ENCODE measurements around the gene PCDH15. TPM values are rescaled to one million over a fixed set of nuclear protein-coding genes. Genes with fewer than 3 reads are reported as not detected.

The PCDH15 gene
- total RNA-seq (2014; rRNA removed; shearing (Covaris generic)): not detected in 2 replicates

- DNase-seq (ENCODE audit: low spot score): peak; percentile 34
- in situ Hi-C loops (cut with HindIII; ENCODE audit: low sequenced_read_pairs): no loop called here
These were observed at the start of gene PCDH15 for GRCh38 chr10:54800741-54801421. Gene PCDH15 (minus strand): TSS chr10:54801231. CDS start chr10:54664262, 136,969 bp downstream.

GRCh38 chr10:54843932-54844331 is 42.9 kb upstream of the PCDH15 start:
- in situ Hi-C loops (cut with HindIII; ENCODE audit: low sequenced_read_pairs): no loop called here
- no peak for DNase-seq (ENCODE audit: low spot score)

GRCh38 chr10:54843085-54843646 is 42.1 kb upstream of the PCDH15 start:
- in situ Hi-C loops (cut with HindIII; ENCODE audit: low sequenced_read_pairs): no loop called here
- DNase-seq (ENCODE audit: low spot score): no peak

- in situ Hi-C loops (cut with HindIII; ENCODE audit: low sequenced_read_pairs): no loop called here
- no peak for DNase-seq (ENCODE audit: low spot score)
These were observed 36.4 kb upstream of the PCDH15 start for GRCh38 chr10:54837479-54837878.

- in situ Hi-C loops (cut with HindIII; ENCODE audit: low sequenced_read_pairs): no loop called here
- no peak for DNase-seq (ENCODE audit: low spot score)
These were observed 32.0 kb upstream of the PCDH15 start for GRCh38 chr10:54833029-54833428.

- in situ Hi-C loops (cut with HindIII; ENCODE audit: low sequenced_read_pairs): no loop called here
These were observed 26.0 kb upstream of the PCDH15 start for GRCh38 chr10:54826994-54827560.

GRCh38 chr10:54815583-54815982 is 14.6 kb upstream of the PCDH15 start:
- DNase-seq (ENCODE audit: low spot score): no peak
- in situ Hi-C loops (cut with HindIII; ENCODE audit: low sequenced_read_pairs): no loop called here

More at GRCh38 chr10:54826994-54827560, 26.0 kb upstream of the PCDH15 start:
- no peak for DNase-seq (ENCODE audit: low spot score)

- in situ Hi-C loops (cut with HindIII; ENCODE audit: low sequenced_read_pairs): no loop called here
- DNase-seq (ENCODE audit: low spot score): no peak
These were observed 7.3 kb upstream of the PCDH15 start for GRCh38 chr10:54808186-54808935.

GRCh38 chr10:54799506-54799905 is 1.5 kb downstream of the PCDH15 start:
- in situ Hi-C loops (cut with HindIII; ENCODE audit: low sequenced_read_pairs): no loop called here
- no peak for DNase-seq (ENCODE audit: low spot score)

- DNase-seq (ENCODE audit: low spot score): no peak
- in situ Hi-C loops (cut with HindIII; ENCODE audit: low sequenced_read_pairs): no loop called here
These were observed 3.3 kb downstream of the PCDH15 start for GRCh38 chr10:54797636-54798321.

GRCh38 chr10:54796881-54797280 is 4.2 kb downstream of the PCDH15 start:
- no peak for DNase-seq (ENCODE audit: low spot score)
- in situ Hi-C loops (cut with HindIII; ENCODE audit: low sequenced_read_pairs): no loop called here

- no peak for DNase-seq (ENCODE audit: low spot score)
- in situ Hi-C loops (cut with HindIII; ENCODE audit: low sequenced_read_pairs): no loop called here
These were observed 24.4 kb downstream of the PCDH15 start for GRCh38 chr10:54776622-54777021.

- in situ Hi-C loops (cut with HindIII; ENCODE audit: low sequenced_read_pairs): no loop called here
- DNase-seq (ENCODE audit: low spot score): no peak
These were observed 28.4 kb downstream of the PCDH15 start for GRCh38 chr10:54772468-54773122.

- no peak for DNase-seq (ENCODE audit: low spot score)
- in situ Hi-C loops (cut with HindIII; ENCODE audit: low sequenced_read_pairs): no loop called here
These were observed 32.0 kb downstream of the PCDH15 start for GRCh38 chr10:54769051-54769450.

- in situ Hi-C loops (cut with HindIII; ENCODE audit: low sequenced_read_pairs): no loop called here
- no peak for DNase-seq (ENCODE audit: low spot score)
These were observed 42.2 kb downstream of the PCDH15 start for GRCh38 chr10:54758791-54759190.

GRCh38 chr10:54749623-54750022 is 51.4 kb downstream of the PCDH15 start:
- in situ Hi-C loops (cut with HindIII; ENCODE audit: low sequenced_read_pairs): no loop called here
- DNase-seq (ENCODE audit: low spot score): no peak

GRCh38 chr10:54745436-54745835 is 55.6 kb downstream of the PCDH15 start:
- in situ Hi-C loops (cut with HindIII; ENCODE audit: low sequenced_read_pairs): no loop called here
- DNase-seq (ENCODE audit: low spot score): no peak

GRCh38 chr10:54742416-54742815 is 58.6 kb downstream of the PCDH15 start:
- in situ Hi-C loops (cut with HindIII; ENCODE audit: low sequenced_read_pairs): no loop called here
- no peak for DNase-seq (ENCODE audit: low spot score)

- DNase-seq (ENCODE audit: low spot score): no peak
- in situ Hi-C loops (cut with HindIII; ENCODE audit: low sequenced_read_pairs): no loop called here
These were observed 72.5 kb downstream of the PCDH15 start for GRCh38 chr10:54728511-54728910.

All from G401 (cell line).